Lower lobe of right lung (tissue), 2 donors: Measurements from ENCODE around the gene CALR3. TPM values are rescaled to one million over a fixed set of nuclear protein-coding genes. Genes with fewer than 3 reads are reported as not detected.

Source experiments
- ATAC-seq, 2 donors: fragments of 200-7000 bp; cut with Tn5 transposase; one replicate each; pipeline ENCODE4 v1.9.1; 2020 to 2022; ENCODE audit warnings: mild to moderate bottlenecking in 2 of 2, moderate library complexity in 2 of 2
- DNase-seq: peaks from one replicate; pipeline ENCODE4 v3.0.0-alpha.2; 2020
- H3K27ac ChIP-seq: fragments of 200-600 bp; one replicate; pipeline ENCODE4 v1.8.0; 2022
- H3K27me3 ChIP-seq: fragments of 200-600 bp; one replicate; pipeline ENCODE4 v1.8.0; 2022; ENCODE audit warnings: low read depth
- H3K36me3 ChIP-seq: fragments of 200-600 bp; one replicate; pipeline ENCODE4 v1.8.0; 2022; ENCODE audit warnings: mild to moderate bottlenecking
- H3K4me1 ChIP-seq: fragments of 200-600 bp; one replicate; pipeline ENCODE4 v1.8.0; 2022
- H3K4me3 ChIP-seq: fragments of 200-600 bp; one replicate; pipeline ENCODE4 v1.8.0; 2022; ENCODE audit warnings: mild to moderate bottlenecking
- H3K9me3 ChIP-seq: fragments of 200-600 bp; one replicate; pipeline ENCODE4 v1.8.0; 2022
- CTCF ChIP-seq: fragments of 200-600 bp; IDR thresholded peaks from one replicate; pipeline ENCODE4 v1.8.0; 2022; ENCODE audit warnings: antibody characterized with exemption, mild to moderate bottlenecking
- intact Hi-C: fragments of 100-400 bp; cut with DNase I; formaldehyde crosslinking; loops from one replicate; pipeline ENCODE4 v1.11.0; 2022
- total RNA-seq: library from RNA; stranded (reverse); fragmentation: NEBNext Ultra II Directional; extraction: Animal tissue kit (Norgen Biotek cat#: 25700); gene quantifications from one replicate; pipeline ENCODE4 v1.2.1, GENCODE V29; 2021
- donor health status: DM: no; HTN: yes; CAD: no; lungs with severe emphysema.

Gene CALR3
- total RNA-seq, 1 donor from 2014 or later = not detected

- no peak for TF ChIP-seq CTCF
- Histone ChIP-seq H3K27me3 (no peaks in the 10 kb centered on the region), H3K4me1 (no peaks in the 10 kb centered on the region), H3K9me3 (no peaks in the 10 kb centered on the region), H3K4me3 (no peak overlapping the region), H3K27ac (no peak overlapping the region), H3K36me3 (peaks cover 100% of the 10 kb centered on the region)
- ATAC-seq (no peak), DNase-seq (no peak)
- intact Hi-C loops = no loop called here
Measured at GRCh38 chr19:16527334-16527935, 31.5 kb upstream of the CALR3 start.

- DNase-seq (no peak), ATAC-seq (no peak)
- TF ChIP-seq CTCF = no peak
- no peaks in the 10 kb centered on the region for H3K27me3 ChIP-seq
- no peak overlapping the region for H3K4me3 ChIP-seq
- H3K9me3 ChIP-seq = no peaks in the 10 kb centered on the region
- no peaks in the 10 kb centered on the region for H3K4me1 ChIP-seq
- H3K27ac ChIP-seq = no peak overlapping the region
- intact Hi-C loops = no loop called here
- peaks cover 98% of the 10 kb centered on the region for H3K36me3 ChIP-seq
Measured at GRCh38 chr19:16525751-16526481, 29.9 kb upstream of the CALR3 start.

DNA sequence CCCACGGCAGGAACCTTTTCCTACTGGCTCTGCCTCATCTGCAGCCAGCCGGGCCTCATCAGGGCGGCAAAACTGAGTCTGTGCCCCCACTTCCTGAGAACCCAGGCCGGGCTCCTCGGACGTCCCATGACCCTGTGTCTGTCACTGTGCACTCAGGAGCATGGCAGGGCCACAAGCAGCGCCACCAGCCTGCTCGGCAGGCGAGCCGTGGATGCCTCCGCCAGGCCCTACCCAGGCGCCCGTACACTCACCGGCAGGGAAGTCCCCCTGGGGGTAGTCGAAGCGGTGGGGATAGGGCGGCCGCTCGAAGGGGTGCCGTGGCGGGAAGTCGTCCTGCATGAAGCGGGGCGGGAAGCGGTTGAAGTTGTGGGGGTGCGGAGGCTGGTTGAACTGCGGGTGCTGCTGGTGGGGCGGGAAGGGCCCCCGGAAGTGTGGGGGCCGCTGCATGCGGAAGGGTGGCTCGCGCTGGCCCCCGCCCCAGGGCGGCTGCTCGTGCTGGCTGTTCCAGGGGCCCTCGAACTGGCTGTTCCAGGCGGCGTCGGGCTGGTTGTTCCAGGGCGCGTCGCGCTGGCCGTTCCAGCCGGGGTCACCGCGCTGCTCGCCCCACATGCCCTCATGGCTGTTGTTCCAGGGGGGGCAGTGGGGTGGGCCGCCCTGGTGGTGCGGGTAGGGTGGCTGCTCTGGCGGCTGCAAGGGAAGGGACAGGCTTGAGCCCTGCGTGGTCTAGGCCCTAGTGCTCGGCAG, 29.2 kb upstream of the CALR3 start:
- Histone ChIP-seq H3K4me3 (no peak overlapping the region), H3K9me3 (no peaks in the 10 kb centered on the region), H3K4me1 (no peaks in the 10 kb centered on the region), H3K36me3 (peaks cover 98% of the 10 kb centered on the region), H3K27me3 (no peaks in the 10 kb centered on the region), H3K27ac (no peak overlapping the region)
- no peak for ATAC-seq
- intact Hi-C loops = no loop called here
- no peak for TF ChIP-seq CTCF
- no peak for DNase-seq

DNA sequence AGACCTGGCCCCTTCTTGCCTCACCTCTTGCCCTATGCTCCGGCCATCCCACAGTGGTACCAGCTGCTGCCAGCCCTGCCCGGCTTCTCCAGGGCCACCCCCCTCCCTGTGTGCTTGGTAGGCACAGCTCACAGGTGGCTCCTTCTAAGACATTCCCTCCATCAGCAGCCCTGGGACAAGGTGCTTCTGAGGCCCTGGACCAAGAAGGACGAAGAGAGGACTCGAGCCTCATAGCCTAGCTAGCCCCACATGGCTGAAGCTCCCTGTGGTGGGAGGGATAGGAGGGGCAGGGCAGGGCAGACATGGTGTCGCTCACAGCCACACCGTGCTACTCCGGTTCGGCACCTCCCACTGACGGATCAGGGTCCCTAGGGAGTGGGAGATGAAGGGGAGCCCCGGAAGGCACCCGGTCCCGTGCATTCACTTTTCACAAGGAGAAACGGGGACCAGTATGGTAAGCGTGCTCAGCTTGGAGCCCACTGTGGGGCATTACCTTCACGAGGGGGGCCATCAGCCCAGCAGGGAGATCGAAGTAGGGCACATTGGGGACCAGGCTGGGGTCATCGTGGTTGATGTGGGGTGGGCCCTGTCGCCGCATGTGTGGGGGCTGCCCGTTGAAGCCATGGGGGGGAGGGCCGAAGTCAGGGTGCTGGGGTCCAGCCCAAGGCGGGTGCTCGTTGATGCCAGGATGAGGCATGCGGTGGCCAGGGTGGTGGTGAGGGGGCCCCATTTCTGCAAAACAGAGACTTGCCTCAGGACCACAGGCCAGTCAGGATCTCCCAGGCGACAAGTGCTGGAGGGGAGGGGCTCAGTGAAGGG, 26.8 kb upstream of the CALR3 start:
- Histone ChIP-seq H3K27me3 (no peaks in the 10 kb centered on the region), H3K9me3 (no peaks in the 10 kb centered on the region), H3K4me3 (no peak overlapping the region), H3K36me3 (peaks cover 98% of the 10 kb centered on the region), H3K27ac (no peak overlapping the region), H3K4me1 (no peaks in the 10 kb centered on the region)
- no peak for TF ChIP-seq CTCF
- no peak for DNase-seq
- intact Hi-C loops = no loop called here
- no peak for ATAC-seq

DNA sequence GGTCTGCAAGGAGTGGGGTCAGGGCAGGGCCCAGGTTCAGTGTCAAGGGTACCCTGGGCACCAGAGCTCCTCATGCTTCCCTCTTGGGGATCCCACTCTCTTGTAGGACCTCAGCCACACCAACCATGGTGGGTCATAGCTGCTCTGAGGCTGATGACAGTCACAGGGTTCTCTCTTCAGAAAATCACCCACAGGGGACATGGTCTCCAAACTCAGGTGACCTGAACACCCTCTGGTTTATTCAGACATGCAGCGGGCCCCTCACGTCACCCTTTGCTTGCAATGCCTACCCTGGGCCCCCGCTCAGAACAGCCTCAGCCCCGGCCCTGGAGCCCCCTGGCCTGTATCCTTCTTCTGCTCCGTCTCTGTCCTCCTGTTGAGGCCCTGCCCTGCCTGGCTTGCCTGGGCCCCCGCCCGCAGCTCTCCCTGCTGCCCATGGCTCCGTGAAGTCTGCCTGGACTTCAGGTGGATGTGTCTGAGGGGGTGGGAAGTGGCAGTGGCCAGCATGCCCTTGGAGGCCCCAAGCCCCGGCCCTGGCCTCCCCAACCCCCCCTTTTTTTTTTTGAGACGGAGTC, 25.8 kb upstream of the CALR3 start:
- Histone ChIP-seq H3K27me3 (no peaks in the 10 kb centered on the region), H3K4me3 (no peak overlapping the region), H3K4me1 (no peaks in the 10 kb centered on the region), H3K36me3 (peaks cover 98% of the 10 kb centered on the region), H3K27ac (no peak overlapping the region), H3K9me3 (no peaks in the 10 kb centered on the region)
- DNase-seq = no peak
- no peak for ATAC-seq
- intact Hi-C loops = no loop called here
- TF ChIP-seq CTCF = no peak
